HT1080 (cell line): Measurements from ENCODE around the gene WFS1. TPM values are rescaled to one million over a fixed set of nuclear protein-coding genes. Genes with fewer than 3 reads are reported as not detected.

Experiments
- DNase-seq: peaks from one replicate; pipeline ENCODE4 v3.0.0-alpha.2; 2015; ENCODE audit warnings: low read depth
- total RNA-seq: library from RNA; depleted of rRNA; stranded (reverse); fragments of >200 nt; shearing (Covaris generic); gene quantifications from 2 replicates; pipeline ENCODE4 v1.2.3, GENCODE V29; 2014; rRNA removed

The WFS1 gene
- total RNA-seq, 1 experiment from 2014 or later, result 14.8 TPM

DNA sequence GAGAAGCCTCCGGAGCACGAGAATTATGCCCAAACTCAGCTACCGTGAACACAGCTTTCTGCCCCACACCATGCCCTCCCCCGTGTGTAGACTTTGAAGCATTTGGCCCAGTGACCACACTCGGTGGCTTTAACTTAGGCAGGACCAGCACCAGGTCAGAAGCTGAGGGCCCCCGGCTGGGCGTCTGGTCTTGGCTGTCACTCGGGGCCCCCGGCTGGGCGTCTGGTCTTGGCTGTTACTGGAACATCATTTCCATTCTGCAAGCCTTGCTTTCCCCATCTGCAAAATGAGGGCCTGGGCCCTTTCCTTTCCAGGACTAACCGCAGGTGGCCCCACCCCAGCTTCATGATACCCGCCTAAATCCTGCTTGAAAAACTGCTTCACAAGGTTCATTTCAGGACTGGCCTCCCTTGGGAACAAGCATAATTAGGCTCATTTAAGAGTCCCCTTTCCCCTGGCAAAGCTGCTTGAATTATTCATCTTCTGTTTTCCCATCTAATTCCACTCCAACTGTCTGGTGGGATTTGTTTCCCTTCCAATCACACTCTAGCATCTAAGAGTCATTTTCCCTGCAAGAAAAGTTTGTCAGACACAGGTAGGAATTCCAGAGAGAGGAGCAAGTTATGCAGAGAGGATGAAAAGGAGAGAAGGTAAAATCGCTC lies 82.5 kb downstream of the WFS1 start:
- DNase-seq, result no peak

Other genes with a start within 250 kb of the WFS1 start
- gene JAKMIP1, start 69.3 kb upstream of the WFS1 start, total RNA-seq, result 0.03 TPM in 1 of 2 replicates, not detected in the other
- gene PPP2R2C, start 202.8 kb downstream of the WFS1 start, total RNA-seq, result 23.5 and 31.7 TPM in 2 replicates